ENCODE measurements around the gene GAS7. TPM values are rescaled to one million over a fixed set of nuclear protein-coding genes. Genes with fewer than 3 reads are reported as not detected.
A peak's percentile ranks its signal among the peaks of the same experiment; 100 is the strongest.

Gene GAS7
- total and polyA plus RNA-seq, 4 donors, result 1.2 to 136 (median 32.3) TPM

DNA sequence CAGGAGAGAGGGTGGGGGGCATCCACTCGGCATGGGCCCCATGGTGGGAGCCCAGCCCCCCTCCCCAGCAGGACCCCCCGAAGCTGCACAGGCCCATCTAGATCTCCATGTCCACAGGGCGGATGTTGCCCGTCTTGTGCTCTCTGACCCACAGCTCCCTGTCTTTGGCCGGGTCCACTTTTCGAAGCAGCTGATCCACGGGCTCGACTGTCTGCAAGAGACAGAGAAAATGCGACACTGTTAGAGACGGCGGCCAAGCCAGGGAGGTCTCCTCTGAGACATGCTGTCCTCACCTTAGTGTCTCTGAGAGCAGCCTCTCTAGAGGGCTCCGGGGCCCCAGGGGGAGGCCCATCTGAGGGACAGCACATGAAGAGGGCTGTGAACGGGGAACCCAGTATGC lies 281.3 kb downstream of the GAS7 start:
- H3K36me3 ChIP-seq (ENCODE audit: control insufficient read depth in 1 of 2, insufficient read depth in 2 of 2, low read length in 1 of 2), result no peaks in the 10 kb centered on the region
- no peak overlapping the region for H3K4me3 ChIP-seq (ENCODE audit: low read length in 2 of 2)
- no peak for ATAC-seq (ENCODE audit: low FRiP score)

DNA sequence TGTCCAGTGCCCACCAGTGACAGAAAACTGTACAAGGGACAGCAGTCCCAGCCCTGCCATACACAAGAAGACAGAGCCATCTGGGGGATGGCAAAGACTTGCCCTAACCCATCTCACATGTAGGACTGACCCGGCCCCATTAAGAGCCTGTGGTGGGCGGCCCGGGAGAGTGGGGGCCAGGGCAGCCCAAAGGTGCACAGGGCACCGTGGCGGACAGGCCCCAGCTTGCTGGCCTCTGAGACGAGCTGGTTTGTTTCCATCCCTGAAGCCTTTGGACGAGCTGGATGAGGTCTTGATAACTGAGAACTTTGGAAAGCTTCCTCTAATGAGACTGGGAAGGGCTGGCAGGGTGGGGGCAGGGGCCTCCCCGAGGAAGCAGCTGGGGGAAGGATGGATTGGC lies 282.3 kb downstream of the GAS7 start:
- Histone ChIP-seq H3K4me3 (ENCODE audit: low read length in 2 of 2) (no peak overlapping the region), H3K36me3 (ENCODE audit: control insufficient read depth in 1 of 2, insufficient read depth in 2 of 2, low read length in 1 of 2) (no peaks in the 10 kb centered on the region), H3K4me1 (ENCODE audit: control insufficient read depth in 1 of 2, insufficient read depth in 2 of 2, low read length in 2 of 2) (no peaks in the 10 kb centered on the region), H3K27me3 (ENCODE audit: control insufficient read depth in 1 of 2, insufficient read depth in 2 of 2, low read length in 1 of 2) (no peaks in the 10 kb centered on the region), H3K9me3 (ENCODE audit: control insufficient read depth, low read length) (no peaks in the 10 kb centered on the region), H3K27ac (ENCODE audit: low read depth in 1 of 2, low read length in 2 of 2) (no peak overlapping the region)
- 78 to 83% methylated on average over 8 of the region's 8 CpGs for WGBS, 2 donors
- no peak for DNase-seq
- no peak for ATAC-seq (ENCODE audit: low FRiP score)
- intact Hi-C loops (cut with DNase I), result no loop called here

More for the DNA sequence above, 281.3 kb downstream of the GAS7 start:
- DNase-seq, result no peak
- WGBS, 2 donors, result 85 to 87% methylated on average over 12 to 13 of the region's 13 CpGs
- H3K27me3 ChIP-seq (ENCODE audit: control insufficient read depth in 1 of 2, insufficient read depth in 2 of 2, low read length in 1 of 2), result no peaks in the 10 kb centered on the region
- no peaks in the 10 kb centered on the region for H3K9me3 ChIP-seq (ENCODE audit: control insufficient read depth, low read length)
- H3K27ac ChIP-seq (ENCODE audit: low read depth in 1 of 2, low read length in 2 of 2), result no peak overlapping the region
- intact Hi-C loops (cut with DNase I), result no loop called here
- no peaks in the 10 kb centered on the region for H3K4me1 ChIP-seq (ENCODE audit: control insufficient read depth in 1 of 2, insufficient read depth in 2 of 2, low read length in 2 of 2)

DNA sequence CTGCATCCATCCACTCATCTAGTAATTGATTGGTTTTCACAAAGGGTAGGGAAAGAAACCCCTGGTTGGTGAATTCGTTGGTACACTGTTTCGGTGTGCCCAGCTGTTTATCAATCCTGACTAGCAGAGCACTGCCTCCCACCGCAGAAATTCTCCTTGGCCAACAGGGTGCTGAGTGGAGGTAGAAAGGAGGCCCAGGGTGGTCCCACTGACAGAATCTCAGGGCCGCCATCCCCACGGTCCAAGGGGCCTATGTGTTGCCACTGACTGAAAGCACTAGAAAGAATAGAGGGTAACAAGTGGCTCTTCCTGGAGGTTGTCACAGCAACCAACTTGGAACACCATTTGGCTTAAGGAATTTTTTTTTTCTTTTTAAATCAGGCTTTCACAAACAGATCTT lies 284.9 kb downstream of the GAS7 start:
- H3K27me3 ChIP-seq (ENCODE audit: control insufficient read depth in 1 of 2, insufficient read depth in 2 of 2, low read length in 1 of 2), result no peaks in the 10 kb centered on the region
- DNase-seq (no peak), ATAC-seq (ENCODE audit: low FRiP score) (no peak)
- H3K36me3 ChIP-seq (ENCODE audit: control insufficient read depth in 1 of 2, insufficient read depth in 2 of 2, low read length in 1 of 2), result no peaks in the 10 kb centered on the region
- intact Hi-C loops (cut with DNase I), result no loop called here
- WGBS, 2 donors, result 88% methylated on average over 5 of the region's 5 CpGs
- H3K4me1 ChIP-seq (ENCODE audit: control insufficient read depth in 1 of 2, insufficient read depth in 2 of 2, low read length in 2 of 2), result no peaks in the 10 kb centered on the region
- no peak overlapping the region for H3K4me3 ChIP-seq (ENCODE audit: low read length in 2 of 2)
- H3K9me3 ChIP-seq (ENCODE audit: control insufficient read depth, low read length), result no peaks in the 10 kb centered on the region
- H3K27ac ChIP-seq (ENCODE audit: low read depth in 1 of 2, low read length in 2 of 2), result no peak overlapping the region

DNA sequence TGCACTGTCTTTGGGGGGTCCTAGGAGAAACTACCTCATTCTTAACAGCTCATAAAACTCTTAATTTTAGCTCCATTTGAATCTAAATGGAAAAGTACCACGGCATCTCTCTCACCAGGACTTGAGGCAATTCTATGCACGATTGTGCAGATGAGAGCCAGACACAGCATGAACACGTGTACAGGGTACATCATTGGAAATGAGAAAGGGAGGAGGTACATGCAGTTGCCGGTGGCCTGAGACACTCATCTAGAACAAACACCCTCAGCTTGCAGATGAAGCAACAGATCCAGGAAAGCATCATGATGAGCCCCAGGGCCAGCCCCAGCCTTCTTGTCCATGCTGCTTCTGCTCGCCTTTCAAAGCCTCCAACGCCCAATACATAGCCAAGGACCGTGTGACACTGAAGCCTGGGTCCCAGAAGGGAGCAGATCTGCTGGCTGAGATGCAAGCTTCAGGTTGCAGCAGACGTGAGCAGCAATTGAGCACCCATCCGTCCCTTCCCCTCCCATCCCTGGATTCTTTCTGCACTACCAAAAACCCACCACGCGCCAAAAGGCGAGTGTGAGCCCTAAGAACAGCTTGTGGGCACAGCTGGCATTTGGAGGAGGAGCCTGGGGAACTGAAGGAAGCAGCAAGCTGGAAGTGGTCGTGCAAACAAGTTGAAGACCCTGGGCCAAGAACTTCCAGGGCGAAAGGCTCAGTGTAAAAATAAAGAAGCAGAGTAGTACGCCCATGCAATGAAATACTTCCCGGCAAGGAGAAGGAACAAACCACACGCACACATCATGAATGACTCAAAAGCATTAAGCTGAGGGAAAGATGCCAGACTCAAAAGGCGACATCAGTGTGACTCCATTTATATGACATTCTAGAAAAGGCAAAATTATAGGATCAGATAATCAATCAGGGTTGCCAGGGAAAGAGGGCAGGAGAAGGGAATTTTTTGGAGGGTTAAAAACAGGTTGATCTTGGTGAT lies 286.0 kb downstream of the GAS7 start:
- intact Hi-C loops (cut with DNase I), result no loop called here
- no peak for ATAC-seq (ENCODE audit: low FRiP score)

DNA sequence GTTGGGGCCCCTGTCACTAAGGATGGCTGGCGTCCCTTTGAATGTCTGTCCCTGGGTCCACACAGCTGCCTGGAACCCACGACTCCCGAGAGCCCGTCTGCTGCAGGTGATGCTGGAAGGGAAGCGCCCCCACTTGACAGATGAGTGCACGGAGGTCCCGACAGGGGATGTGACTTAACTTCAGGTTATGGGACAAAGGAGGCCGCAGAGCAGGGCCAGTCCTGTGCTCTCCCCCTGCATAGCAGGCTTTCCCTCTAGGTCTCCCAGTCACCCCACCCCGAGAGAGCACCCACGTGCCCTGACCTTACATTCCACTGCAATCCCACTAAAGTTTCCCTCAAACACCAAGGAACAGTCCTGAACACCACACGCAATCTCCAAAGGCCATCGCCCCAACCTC lies 287.3 kb downstream of the GAS7 start:
- H3K4me1 ChIP-seq (ENCODE audit: control insufficient read depth in 1 of 2, insufficient read depth in 2 of 2, low read length in 2 of 2), result no peaks in the 10 kb centered on the region
- no peak for ATAC-seq (ENCODE audit: low FRiP score)
- H3K4me3 ChIP-seq (ENCODE audit: low read length in 2 of 2), result no peak overlapping the region
- intact Hi-C loops (cut with DNase I), result no loop called here
- H3K9me3 ChIP-seq (ENCODE audit: control insufficient read depth, low read length), result no peaks in the 10 kb centered on the region
- H3K27ac ChIP-seq (ENCODE audit: low read depth in 1 of 2, low read length in 2 of 2), result no peak overlapping the region
- no peaks in the 10 kb centered on the region for H3K27me3 ChIP-seq (ENCODE audit: control insufficient read depth in 1 of 2, insufficient read depth in 2 of 2, low read length in 1 of 2)
- H3K36me3 ChIP-seq (ENCODE audit: control insufficient read depth in 1 of 2, insufficient read depth in 2 of 2, low read length in 1 of 2), result no peaks in the 10 kb centered on the region
- no peak for DNase-seq
- WGBS, 2 donors, result 67 to 71% methylated on average over 12 of the region's 12 CpGs

More for the DNA sequence above, 286.0 kb downstream of the GAS7 start:
- no peak for DNase-seq
- Histone ChIP-seq H3K27ac (ENCODE audit: low read depth in 1 of 2, low read length in 2 of 2) (no peak overlapping the region), H3K4me1 (ENCODE audit: control insufficient read depth in 1 of 2, insufficient read depth in 2 of 2, low read length in 2 of 2) (no peaks in the 10 kb centered on the region), H3K4me3 (ENCODE audit: low read length in 2 of 2) (no peak overlapping the region), H3K36me3 (ENCODE audit: control insufficient read depth in 1 of 2, insufficient read depth in 2 of 2, low read length in 1 of 2) (no peaks in the 10 kb centered on the region), H3K9me3 (ENCODE audit: control insufficient read depth, low read length) (no peaks in the 10 kb centered on the region), H3K27me3 (ENCODE audit: control insufficient read depth in 1 of 2, insufficient read depth in 2 of 2, low read length in 1 of 2) (no peaks in the 10 kb centered on the region)
- WGBS, 2 donors, result 65 to 69% methylated on average over 18 of the region's 18 CpGs

DNA sequence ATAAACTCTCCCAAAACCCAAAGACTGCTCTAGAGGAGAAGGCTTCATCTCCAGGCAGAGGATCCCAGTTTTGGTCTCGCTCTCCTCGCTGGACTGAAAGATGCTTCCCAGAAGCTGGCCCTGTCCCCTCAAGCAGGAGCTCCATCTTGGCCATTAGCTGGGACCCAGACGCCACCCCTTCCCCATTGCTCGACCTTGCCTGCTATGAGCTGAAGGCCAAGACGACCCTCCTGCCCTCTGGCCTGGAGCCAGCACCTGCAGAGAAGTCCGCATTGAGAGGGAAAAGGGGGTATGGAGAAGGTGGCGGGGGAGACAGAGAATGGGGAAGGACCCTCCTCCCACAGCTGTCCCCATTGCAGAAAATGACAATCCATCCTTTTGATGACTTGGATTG lies 289.8 kb downstream of the GAS7 start:
- Histone ChIP-seq H3K27ac (ENCODE audit: low read depth in 1 of 2, low read length in 2 of 2) (no peak overlapping the region), H3K36me3 (ENCODE audit: control insufficient read depth in 1 of 2, insufficient read depth in 2 of 2, low read length in 1 of 2) (no peaks in the 10 kb centered on the region), H3K4me3 (ENCODE audit: low read length in 2 of 2) (no peak overlapping the region), H3K4me1 (ENCODE audit: control insufficient read depth in 1 of 2, insufficient read depth in 2 of 2, low read length in 2 of 2) (no peaks in the 10 kb centered on the region), H3K9me3 (ENCODE audit: control insufficient read depth, low read length) (no peaks in the 10 kb centered on the region), H3K27me3 (ENCODE audit: control insufficient read depth in 1 of 2, insufficient read depth in 2 of 2, low read length in 1 of 2) (no peaks in the 10 kb centered on the region)
- ATAC-seq (ENCODE audit: low FRiP score) (no peak), DNase-seq (no peak)
- WGBS, 2 donors, result 31 to 39% methylated on average over 7 of the region's 7 CpGs
- intact Hi-C loops (cut with DNase I), result no loop called here

DNA sequence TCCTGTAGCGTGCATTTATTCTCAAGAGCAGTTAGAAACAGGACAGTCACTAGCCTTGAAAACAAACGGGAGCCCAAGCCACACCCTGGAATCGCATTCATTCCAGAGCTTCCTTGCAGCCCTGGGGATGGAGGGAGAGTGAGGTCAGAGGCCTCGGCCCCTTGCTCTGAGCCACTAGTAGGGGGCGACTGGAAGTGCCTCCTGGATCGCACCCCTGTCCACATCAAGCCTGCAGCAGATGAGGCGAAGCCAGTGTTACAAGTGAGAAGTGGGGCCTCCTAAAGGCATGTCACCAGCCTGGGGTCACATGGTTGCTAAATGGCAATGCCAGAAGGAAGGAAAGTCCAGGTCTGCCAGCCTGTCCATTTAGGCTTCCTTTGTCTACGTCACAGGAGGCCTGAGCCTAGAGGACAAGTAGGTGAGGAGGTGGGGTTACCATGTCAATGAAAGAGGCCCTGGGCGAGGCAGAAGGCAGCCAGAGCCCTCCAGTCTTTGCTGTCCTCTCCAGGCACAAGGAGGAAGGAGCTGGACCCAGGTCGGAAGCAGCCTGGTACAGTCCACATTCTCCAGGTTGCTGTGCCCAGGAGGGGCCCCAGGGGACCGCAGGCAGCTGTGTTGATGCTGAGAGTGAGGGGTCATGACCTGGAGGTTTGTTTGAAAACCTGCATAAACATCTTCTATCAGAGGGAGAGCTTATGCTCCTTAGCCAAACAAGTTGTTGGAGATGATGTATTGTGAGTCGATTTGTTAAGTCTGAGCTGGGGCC lies 290.3 kb downstream of the GAS7 start:
- ATAC-seq (ENCODE audit: low FRiP score) (no peak), DNase-seq (peak in 1 of 2 donors; percentile 35)
- no peaks in the 10 kb centered on the region for H3K9me3 ChIP-seq (ENCODE audit: control insufficient read depth, low read length)
- 23 to 33% methylated on average over 12 of the region's 12 CpGs for WGBS, 2 donors
- H3K4me1 ChIP-seq (ENCODE audit: control insufficient read depth in 1 of 2, insufficient read depth in 2 of 2, low read length in 2 of 2), result no peaks in the 10 kb centered on the region
- H3K27me3 ChIP-seq (ENCODE audit: control insufficient read depth in 1 of 2, insufficient read depth in 2 of 2, low read length in 1 of 2), result no peaks in the 10 kb centered on the region
- no peak overlapping the region for H3K27ac ChIP-seq (ENCODE audit: low read depth in 1 of 2, low read length in 2 of 2)
- no peaks in the 10 kb centered on the region for H3K36me3 ChIP-seq (ENCODE audit: control insufficient read depth in 1 of 2, insufficient read depth in 2 of 2, low read length in 1 of 2)
- H3K4me3 ChIP-seq (ENCODE audit: low read length in 2 of 2), result no peak overlapping the region
- intact Hi-C loops (cut with DNase I), result no loop called here

DNA sequence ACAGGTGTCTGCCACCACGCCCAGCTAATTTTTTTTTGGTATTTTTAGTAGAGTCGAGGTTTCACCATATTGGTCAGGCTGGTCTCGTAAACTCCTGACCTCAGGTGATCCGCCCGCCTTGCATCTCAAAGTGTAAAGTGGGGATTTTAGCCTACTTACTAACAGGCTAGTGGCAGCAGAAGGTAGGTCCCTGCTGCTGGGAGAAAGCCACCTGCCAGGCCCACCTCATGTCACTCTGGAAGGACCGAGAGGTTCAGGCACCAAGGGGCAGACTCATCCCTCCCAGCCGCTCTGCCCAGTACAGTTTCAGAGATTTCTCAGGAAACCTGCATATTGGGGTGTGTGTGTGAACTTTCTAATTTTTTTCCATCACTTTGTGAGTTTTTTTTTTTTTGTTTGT lies 291.3 kb downstream of the GAS7 start:
- intact Hi-C loops (cut with DNase I), result no loop called here
- no peaks in the 10 kb centered on the region for H3K36me3 ChIP-seq (ENCODE audit: control insufficient read depth in 1 of 2, insufficient read depth in 2 of 2, low read length in 1 of 2)
- H3K27me3 ChIP-seq (ENCODE audit: control insufficient read depth in 1 of 2, insufficient read depth in 2 of 2, low read length in 1 of 2), result no peaks in the 10 kb centered on the region
- no peaks in the 10 kb centered on the region for H3K4me1 ChIP-seq (ENCODE audit: control insufficient read depth in 1 of 2, insufficient read depth in 2 of 2, low read length in 2 of 2)
- no peak overlapping the region for H3K4me3 ChIP-seq (ENCODE audit: low read length in 2 of 2)
- 87% methylated on average over 7 of the region's 7 CpGs for WGBS, 2 donors
- no peaks in the 10 kb centered on the region for H3K9me3 ChIP-seq (ENCODE audit: control insufficient read depth, low read length)
- ATAC-seq (ENCODE audit: low FRiP score), result no peak
- no peak overlapping the region for H3K27ac ChIP-seq (ENCODE audit: low read depth in 1 of 2, low read length in 2 of 2)
- DNase-seq, result peak in 1 of 2 donors; percentile 5

Measured in aorta (tissue), 5 donors.